ENCODE data around the gene CDKAL1.

CDKAL1 gene

DNA sequence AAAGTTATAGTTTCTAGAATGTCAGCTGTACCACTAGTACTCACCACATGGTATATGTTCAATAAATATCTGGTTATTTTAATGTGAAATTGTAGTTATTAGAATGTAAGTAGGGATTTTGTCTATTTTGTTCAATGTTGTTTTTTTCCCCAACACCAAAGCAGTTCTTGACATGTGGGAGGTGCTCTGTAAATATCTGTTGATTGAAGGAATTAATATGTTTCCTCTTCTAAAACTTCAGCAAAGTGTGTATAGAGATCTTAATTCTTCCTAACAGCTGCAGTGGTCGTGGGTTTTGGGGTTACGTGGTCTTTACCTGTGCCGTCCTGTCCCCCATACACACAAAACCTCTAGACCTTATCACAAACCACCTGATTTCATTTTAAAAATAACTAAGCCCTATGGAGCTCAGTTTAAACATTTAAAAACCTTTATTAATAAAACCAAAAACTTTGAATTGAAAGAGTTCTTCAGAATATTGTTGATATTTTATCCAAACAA lies 587.4 kb downstream of the CDKAL1 start:
- DNase-seq (ENCODE audit: extremely low read depth in 1 of 2, low read depth in 1 of 2) = no peak

DNA sequence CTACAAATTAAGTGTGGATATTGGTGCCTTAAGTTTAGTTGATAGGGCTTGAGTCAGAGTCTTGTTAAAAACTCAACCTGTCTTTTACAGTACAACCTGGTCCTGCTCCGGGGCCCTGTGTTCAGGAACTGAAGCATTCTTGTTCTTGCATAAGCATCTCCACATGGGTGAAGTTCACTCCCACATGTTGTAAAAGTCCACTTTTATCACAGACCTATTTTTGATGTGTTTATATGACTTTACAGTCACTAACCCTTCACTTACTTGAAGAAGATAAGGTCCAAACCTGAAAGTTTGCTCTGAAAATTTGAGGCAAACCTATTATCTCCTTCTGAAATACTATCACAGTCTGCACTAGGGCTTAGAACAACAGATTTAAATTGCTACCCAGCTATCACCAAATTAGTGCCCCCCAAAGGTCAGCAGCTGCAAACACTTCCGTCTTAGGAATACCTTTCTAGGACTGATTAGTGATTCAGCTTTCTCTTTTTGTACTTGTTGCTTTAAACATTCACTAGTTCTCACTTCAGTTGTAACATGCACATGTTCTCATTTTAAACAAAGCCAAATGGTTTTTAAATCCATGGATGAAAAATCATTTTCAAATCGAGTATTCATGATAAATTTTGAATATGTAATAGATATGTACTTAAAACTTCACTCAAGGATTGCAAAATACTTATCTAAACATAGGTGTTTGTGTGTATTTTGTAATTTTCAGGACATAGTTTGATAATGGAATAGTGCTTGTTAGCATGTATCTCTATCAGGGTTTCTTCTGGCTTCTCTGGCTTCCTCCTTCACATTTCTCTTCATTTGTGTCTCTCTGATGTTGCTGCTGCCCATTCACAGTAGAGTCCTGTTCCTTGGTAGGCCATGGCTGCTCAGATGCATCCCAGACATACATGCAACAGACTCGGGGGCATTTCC lies 589.5 kb downstream of the CDKAL1 start:
- no peak for DNase-seq (ENCODE audit: extremely low read depth in 1 of 2, low read depth in 1 of 2)

DNA sequence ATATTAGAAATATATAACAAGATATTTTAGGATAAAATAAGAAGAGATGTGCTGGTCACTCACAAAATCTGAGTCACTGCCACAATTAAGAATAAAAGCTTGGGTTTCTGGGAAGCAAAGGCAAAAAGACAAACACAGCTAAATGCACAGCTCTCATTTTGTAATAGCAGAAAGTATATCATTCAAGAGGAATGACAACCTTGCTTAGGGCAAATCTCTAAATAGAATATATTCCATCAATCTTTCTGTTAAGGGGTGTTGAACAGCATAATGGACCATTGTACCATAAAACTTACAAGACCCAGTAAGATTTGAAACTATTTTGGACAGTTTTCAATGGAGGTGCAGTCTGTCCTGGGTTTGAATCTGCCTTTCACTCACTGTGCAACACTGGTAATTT lies 594.3 kb downstream of the CDKAL1 start:
- no peak for DNase-seq (ENCODE audit: extremely low read depth in 1 of 2, low read depth in 1 of 2)

DNA sequence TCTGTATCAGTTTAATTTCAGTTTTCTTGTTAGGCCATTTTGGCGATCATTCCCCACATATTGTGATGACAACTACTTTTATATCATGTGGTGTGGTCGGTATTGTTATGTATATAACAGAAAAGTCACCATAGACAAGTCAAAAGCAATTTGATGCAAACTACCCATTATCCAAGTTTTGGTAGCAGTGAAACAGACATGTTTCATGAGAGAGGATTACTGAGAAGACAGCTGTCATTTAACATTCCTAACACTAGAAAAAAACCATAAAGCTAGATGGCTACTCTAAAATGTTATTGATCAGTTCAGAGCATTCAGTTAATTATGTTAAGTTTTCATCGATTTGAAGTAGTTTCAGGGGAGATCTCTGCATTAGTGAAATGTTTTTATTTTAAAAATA lies 597.1 kb downstream of the CDKAL1 start:
- no peak for DNase-seq (ENCODE audit: extremely low read depth in 1 of 2, low read depth in 1 of 2)

DNA sequence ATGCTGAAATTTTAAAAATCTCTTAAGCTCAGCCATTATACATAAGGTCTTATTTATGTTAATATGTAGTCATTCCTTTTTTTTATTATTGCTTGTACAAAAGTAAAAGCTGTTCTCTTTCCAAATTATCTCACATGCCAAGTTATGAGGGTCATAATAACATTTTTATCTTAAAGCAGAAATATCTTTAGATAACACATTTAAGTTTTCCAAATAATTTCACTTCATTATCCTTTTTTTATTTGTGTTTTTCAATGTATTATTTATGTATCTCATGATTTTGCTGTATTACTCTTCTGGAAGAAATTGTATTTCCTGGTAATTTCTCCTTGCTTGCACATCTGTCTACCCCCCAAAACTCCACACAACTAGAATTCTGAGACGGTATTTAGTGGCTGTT lies 598.2 kb downstream of the CDKAL1 start:
- no peak for DNase-seq (ENCODE audit: extremely low read depth in 1 of 2, low read depth in 1 of 2)

DNA sequence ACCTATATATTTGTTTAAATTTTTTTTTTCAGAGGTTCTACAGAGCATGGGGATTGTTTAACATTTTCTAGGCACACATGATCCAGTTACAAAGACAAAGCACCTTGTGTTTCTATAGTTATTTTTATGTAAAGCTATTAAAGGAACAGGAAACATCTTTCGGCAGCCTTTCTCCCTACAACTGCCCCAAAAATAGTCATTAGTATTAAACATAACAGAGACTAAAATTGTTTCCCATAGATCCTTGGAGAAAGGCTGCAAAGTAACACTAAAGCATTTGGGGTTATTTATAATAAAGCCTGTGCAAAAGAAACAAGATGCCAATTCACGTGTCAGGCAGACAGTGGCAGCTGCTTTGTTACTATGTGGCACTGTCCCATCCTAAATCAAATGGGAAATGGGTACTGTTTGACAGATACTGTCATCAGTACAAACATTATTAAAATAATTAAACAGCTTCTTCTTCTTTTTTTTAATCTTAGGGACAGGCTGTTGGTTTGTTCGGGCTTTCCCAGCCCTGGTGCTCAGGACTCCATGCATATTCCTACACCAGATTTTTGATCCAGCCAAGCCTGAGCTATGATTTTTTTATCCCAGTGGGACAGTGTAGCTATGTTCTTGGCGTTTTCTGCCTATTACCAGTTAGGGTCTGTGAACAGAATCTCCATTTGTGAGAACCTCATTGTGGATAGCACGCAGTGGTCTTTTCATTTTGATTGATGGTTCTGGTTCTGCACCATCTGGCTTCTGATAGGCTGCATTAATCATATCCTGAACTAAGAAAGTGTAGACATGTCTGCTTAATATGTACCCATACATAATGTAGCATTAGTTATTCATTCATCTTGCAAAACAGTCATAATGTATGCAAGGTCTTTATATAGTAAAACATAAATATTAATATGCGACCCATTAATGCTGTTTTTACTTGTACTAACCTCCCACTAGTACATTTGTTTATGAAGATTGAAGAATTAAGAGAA lies 598.9 kb downstream of the CDKAL1 start:
- no peak for DNase-seq (ENCODE audit: extremely low read depth in 1 of 2, low read depth in 1 of 2)

DNA sequence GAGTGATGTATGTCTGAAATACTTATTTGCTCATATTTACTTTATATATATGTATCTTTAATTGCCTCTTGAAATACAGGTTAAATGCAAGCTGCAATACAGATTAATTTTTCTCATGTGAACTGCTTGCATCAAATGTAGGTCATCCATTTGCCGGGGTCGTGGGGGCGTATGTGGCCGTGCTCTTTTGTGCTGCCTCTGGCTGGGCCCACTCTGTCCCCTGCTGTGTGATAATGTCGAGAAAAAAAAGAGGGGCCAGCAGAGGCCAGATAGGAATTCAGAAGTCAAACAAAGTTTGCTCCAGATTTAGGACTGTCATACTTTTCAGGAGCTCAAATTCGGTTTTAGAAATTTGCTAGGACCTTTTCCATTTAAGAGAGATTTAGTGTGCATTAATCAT lies 599.6 kb downstream of the CDKAL1 start:
- no peak for DNase-seq (ENCODE audit: extremely low read depth in 1 of 2, low read depth in 1 of 2)

DNA sequence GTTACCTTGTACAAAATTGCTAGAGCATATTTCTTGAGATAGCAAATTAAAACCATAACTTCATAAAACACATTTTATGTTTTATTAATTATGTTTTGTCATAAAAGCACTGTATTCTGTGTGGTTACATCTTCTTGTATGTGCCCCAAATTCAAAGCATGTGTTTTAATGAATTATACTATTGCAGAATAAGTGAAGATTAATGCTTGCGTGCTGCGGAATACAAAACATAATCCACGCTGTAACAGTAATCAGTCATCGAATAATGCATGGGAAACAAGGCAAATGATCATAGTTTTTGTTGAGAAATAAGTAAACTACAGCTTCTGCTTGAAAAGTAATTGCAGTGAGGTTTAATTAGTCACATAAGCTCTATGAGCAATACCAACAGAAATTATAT lies 600.1 kb downstream of the CDKAL1 start:
- DNase-seq (ENCODE audit: extremely low read depth in 1 of 2, low read depth in 1 of 2) = no peak

DNA sequence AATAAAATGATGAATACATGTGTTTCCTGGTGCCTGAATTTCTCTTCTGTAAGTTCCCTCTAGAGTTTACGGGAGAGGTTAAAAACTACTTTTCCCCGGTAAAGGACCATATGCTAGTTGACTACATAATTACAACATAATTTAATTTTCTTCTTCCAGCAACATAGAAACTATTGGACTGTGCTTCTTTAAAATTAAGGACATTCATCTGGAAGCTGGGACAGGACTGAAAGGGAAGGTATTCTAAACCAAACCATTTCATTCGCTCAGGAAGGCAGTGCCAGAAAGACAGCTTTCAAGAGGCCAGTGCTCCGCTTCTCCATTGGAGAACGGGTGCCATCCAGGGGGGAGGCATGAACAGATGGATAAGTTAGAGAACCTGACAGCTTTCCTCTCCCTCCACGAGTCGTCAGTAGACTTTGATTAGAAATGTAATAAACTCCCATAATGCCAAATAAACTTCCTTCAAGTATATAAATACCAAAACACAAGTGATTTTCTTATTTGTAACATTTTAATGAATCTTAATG lies 601.3 kb downstream of the CDKAL1 start:
- no peak for DNase-seq (ENCODE audit: extremely low read depth in 1 of 2, low read depth in 1 of 2)

DNA sequence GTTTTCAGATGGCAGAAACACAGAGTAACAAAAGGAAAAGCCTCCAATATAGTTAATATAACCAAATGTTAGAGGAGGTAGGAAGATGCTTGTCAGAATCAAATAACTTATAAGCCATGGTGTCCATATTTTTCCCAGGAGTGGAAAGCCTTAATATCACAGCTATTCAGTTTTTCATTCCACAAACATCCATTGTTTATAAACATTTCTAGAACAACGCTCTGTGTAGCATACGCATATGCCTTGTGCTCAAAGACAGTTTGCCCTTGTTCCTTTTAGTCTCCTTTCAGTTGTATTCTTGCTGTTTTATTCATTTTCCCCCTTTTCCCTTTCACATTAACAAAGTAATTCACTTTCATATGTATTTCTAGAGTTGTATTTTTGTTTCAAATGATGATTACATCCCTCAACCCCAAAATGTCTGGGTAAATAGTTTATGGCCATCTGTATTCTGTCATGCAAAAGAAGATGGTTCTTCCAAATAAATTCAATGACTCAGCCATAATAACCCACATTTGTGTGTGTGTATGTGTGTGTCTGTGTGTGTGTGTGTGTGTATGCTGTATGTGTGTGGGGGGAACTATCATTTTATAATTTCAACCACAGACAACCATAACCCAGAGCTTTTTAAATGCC lies 603.6 kb downstream of the CDKAL1 start:
- DNase-seq (ENCODE audit: extremely low read depth in 1 of 2, low read depth in 1 of 2) = no peak

DNA sequence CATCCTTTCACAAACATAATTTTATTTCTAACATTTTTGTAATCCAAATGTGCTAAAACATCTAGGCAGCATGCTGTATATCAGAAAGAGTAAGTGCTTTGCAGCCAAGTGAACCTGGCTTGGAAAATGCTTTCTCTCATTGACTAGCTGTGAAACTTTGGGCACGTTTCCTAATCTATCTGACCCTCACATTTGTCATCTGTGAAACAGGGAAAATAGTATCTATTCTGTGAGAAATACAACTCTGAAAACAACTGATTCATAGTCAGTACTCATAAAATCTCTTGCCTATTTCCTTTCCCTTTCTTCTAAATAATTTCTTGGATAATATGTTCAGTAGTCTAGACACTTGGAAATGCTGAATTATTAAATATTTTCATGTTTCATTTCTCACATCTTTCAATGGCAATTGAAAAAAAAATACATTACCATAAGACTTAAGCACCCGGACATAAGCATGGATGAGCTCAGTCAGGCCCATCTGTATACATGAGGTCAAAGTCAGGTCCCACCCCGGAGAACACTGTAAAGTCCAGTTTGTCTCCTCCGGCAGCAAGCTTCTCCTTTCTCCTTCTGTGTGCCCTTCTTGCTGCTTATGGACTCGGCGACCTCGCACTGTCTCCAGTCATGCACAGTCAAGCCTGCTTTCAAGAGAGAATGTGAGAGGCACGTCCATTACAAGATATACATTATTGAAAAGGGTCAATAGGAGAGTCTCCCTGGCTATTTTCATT lies 604.2 kb downstream of the CDKAL1 start:
- DNase-seq (ENCODE audit: extremely low read depth in 1 of 2, low read depth in 1 of 2) = no peak

DNA sequence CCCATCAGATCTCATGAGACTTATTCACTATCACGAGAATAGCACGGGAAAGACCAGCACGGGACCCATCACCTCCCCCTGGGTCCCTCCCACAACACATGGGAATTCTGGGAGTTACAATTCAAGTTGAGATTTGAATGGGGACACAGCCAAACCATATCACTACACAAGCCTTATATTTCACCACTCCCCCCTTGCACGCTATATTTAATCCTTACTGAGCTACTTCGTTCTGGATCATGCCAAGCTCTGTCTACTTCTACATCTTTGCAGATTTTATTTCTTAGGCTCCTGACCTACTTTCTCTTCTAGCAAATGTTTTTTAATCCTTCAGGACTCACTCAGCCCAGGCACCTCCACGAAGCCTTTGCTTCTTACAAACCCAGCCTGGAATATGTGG lies 606.7 kb downstream of the CDKAL1 start:
- no peak for DNase-seq (ENCODE audit: extremely low read depth in 1 of 2, low read depth in 1 of 2)

DNA sequence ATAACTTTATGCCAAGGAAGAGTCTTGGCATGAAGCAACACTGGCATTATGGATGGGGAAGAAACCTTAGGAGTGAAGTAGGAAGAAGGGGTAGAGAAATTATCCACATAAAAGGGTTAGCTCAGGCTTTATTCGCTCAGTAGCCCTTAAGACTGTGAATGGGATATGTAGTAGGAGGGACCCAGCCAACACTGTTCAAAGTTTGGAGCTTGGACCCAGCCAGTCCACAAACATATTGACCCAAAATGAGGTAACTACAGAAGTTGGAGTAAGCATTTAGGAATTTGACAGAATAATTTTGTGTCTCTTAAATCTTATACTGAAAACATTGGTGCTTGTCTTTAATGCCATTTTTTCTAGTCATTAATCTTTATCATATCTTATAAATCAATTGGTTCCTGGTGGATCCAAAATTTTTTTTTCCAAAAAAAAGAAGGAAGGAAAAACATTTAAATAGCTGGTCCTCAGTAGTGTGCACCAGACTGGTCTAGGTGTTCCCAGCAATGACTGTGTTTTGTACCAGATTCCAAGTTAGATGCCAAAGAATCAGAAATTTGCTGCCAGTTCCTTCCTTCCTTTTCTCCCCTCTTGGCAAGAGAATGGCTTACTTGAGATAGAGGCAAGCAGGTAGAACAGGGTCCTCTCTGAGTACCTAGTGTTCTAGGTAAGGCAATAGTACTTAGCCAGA lies 607.5 kb downstream of the CDKAL1 start:
- DNase-seq (ENCODE audit: extremely low read depth in 1 of 2, low read depth in 1 of 2) = no peak

DNA sequence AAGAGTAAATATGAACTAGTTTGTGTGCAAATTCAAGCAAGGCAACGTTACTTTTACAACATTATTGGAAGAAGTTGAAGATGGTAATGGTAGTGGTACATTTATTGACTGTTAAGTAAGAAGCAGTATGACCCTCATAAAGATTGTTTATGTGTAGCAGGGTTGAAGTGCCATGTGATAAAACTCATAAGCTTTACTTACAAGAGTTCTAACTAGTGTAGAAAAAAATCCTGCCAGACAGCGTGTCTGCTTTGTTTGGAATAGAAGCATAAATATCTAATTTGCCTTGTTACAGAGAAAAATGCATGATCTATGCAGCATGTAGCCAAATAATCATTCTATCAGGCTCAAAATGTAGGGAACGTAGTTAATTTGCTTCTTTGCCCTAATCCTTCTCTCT lies 608.5 kb downstream of the CDKAL1 start:
- DNase-seq (ENCODE audit: extremely low read depth in 1 of 2, low read depth in 1 of 2) = no peak

DNA sequence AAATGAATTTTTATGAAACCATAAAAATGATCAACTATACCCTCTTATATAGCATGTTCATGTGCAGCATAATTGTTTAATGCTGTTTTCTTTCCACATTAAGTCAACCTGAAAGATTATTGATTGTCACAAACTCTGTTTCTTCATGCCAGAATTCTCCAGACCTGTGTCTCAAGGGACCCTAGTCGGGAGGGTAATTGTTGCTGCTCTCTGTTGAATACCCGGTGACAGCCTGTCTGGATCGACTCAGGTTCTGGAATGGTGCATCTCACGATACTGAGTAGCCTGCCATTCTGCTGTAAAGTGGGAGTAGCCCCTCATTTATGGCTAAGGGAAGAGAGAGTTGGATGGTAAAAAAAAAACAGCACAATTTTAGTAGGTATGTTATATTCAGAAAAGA lies 609.4 kb downstream of the CDKAL1 start:
- no peak for DNase-seq (ENCODE audit: extremely low read depth in 1 of 2, low read depth in 1 of 2)

DNA sequence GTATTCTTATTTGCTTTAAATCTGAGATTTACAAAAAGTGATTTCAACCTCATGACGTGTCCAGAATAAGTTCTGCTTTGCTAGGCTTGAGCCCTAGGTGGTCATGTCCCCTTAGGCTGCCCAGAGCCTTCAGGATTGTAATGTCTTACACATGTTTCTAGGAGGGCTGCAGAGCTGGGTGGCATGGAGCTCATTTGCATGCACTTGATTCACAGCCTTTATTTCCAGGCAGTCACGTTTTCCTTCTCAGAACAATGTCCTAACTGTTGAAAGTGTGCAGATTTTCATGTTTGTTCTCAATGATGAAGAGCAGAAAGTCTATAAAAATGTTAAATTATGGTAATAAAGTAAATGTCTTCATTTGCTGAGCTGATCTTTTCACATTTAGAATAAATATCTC lies 610.7 kb downstream of the CDKAL1 start:
- no peak for DNase-seq (ENCODE audit: extremely low read depth in 1 of 2, low read depth in 1 of 2)

DNA sequence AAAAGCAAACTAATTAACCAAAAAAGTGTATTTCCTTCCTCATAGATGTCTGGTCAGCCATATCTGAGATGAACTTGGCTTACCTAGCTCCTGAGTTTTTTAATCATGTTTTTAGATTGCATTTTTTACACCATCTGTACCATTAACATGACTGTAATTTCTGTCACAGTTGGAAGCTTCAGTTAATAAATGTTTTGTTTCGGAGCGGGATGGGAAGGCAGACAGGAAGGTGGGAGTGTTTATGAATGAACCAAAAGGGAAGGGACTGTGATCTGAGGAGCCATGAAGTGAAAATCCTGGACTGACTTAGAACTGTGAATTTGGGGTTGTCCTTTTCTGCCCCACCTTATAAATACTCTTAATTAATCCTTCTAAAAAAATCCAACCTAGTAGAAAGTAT lies 613.7 kb downstream of the CDKAL1 start:
- no peak for DNase-seq (ENCODE audit: extremely low read depth in 1 of 2, low read depth in 1 of 2)

DNA sequence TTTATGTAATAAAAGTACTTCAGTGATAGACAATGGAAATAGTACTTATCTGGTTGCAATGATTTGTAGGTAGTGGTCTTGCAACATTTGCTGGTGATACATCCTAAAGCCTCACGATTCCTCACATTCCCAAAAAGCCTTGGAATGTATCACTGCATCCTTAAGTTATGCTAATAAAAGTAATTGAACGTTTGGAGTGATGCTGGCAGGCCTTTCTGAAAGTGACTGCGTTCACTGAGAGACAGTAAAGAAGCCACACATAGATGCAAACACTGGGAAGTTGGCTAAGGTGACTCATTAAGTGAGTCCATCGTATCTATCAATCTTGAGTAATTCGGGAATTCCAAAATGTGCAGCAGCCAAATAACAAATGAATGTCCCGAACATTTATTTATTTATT lies 615.2 kb downstream of the CDKAL1 start:
- no peak for DNase-seq (ENCODE audit: extremely low read depth in 1 of 2, low read depth in 1 of 2)

DNA sequence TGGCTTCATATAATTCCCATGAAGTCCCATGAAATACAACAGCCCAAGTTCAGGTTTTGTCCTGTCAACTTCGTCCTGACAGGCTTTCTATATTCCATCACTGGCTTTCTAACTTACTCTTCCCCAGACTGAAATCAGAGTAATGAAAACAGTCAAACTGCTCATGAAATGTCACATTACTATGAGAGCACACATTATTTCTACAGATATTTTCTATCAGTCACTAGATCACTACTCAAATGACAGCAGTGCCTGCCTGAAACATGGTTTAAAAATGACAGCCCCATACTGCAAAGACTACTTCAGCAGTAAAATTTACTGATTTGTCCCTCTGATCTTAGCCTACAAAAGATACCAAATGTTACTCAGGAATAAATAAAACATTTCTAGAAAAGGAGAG lies 616.4 kb downstream of the CDKAL1 start:
- no peak for DNase-seq (ENCODE audit: extremely low read depth in 1 of 2, low read depth in 1 of 2)

DNA sequence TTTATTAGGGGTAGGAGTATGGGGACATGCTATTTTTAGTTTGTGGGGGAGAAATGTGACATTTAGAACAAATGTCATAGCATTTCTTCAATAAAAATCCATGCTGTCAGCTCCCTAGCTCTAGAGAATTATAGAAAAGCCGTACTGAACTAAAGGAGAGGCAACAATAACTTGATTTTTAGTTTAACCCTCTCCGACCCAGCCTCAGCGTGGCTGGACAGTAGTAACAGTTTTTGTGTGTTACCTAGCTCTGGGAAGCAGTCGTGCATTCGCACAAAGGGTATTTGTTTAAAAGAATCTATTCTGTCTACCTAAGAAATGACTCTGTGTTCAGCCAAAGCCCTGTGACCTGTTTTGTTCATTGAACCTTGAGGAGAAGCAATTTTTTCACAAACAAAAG lies 616.9 kb downstream of the CDKAL1 start:
- no peak for DNase-seq (ENCODE audit: extremely low read depth in 1 of 2, low read depth in 1 of 2)

All from activated CD8-positive, alpha-beta memory T cell treated with anti-CD3 and anti-CD28 coated beads for 1 hour (primary cell).